HepG2 (cell line): ENCODE measurements around the gene RUNDC1. TPM values are rescaled to one million over a fixed set of nuclear protein-coding genes. Genes with fewer than 3 reads are reported as not detected.
A peak's percentile ranks its signal among the peaks of the same experiment; 100 is the strongest.

Source experiments
- AGO1 ChIP-seq: fragments of 200-400 bp; formaldehyde crosslinking; IDR thresholded peaks from 2 replicates; pipeline ENCODE4 v1.6.1; 2017; ENCODE audit warnings: mild to moderate bottlenecking, low read depth, low read length, moderate library complexity; ENCODE audit not compliant: poor library complexity, severe bottlenecking
- CEBPB ChIP-seq: IDR thresholded peaks from 2 replicates; pipeline ENCODE4 v1.6.1; 2011; ENCODE audit warnings: low read depth, low read length, improper control_type of control experiment, borderline replicate concordance
- FOSL2 ChIP-seq: sonication (generic); formaldehyde crosslinking; IDR thresholded peaks from 2 replicates; pipeline ENCODE4 v1.4.0; 2020; ENCODE audit warnings: missing genetic modification reagents
- GATAD1 ChIP-seq: IDR thresholded peaks from 2 replicates; pipeline ENCODE4 v1.6.1; 2016; ENCODE audit warnings: missing genetic modification reagents, missing compliant biosample characterization
- KDM4B ChIP-seq: sonication (generic); formaldehyde crosslinking; IDR thresholded peaks from 2 replicates; pipeline ENCODE4 v1.4.0; 2020; ENCODE audit warnings: missing genetic modification reagents
- LBX2 ChIP-seq: sonication (generic); formaldehyde crosslinking; IDR thresholded peaks from 2 replicates; pipeline ENCODE4 v1.5.0; 2020; ENCODE audit warnings: missing genetic modification reagents, mild to moderate bottlenecking, borderline replicate concordance
- MXD1 ChIP-seq: sonication (generic); formaldehyde crosslinking; IDR thresholded peaks from 2 replicates; pipeline ENCODE4 v1.4.0; 2020; ENCODE audit warnings: mild to moderate bottlenecking, missing genetic modification reagents
- NR2F6 ChIP-seq, 2 experiments: IDR thresholded peaks; 2 replicates each; pipeline ENCODE4 v1.6.1; 2016; ENCODE audit warnings: antibody characterized with exemption in 1 of 2, mild to moderate bottlenecking in 1 of 2
- SIN3B ChIP-seq: fragments of 150-350 bp; IDR thresholded peaks from 2 replicates; pipeline ENCODE4 v1.6.1; 2014; ENCODE audit warnings: low read length
- STAT6 ChIP-seq: sonication (generic); formaldehyde crosslinking; IDR thresholded peaks from 2 replicates; pipeline ENCODE4 v1.4.0; 2020; ENCODE audit warnings: missing genetic modification reagents, mild to moderate bottlenecking, borderline replicate concordance
- TFDP2 ChIP-seq: sonication (generic); formaldehyde crosslinking; IDR thresholded peaks from 2 replicates; pipeline ENCODE4 v1.4.0; 2020; ENCODE audit warnings: missing genetic modification reagents
- ZBTB39 ChIP-seq: sonication (generic); formaldehyde crosslinking; IDR thresholded peaks from 2 replicates; pipeline ENCODE4 v1.5.0; 2020; ENCODE audit warnings: missing genetic modification reagents
- ZKSCAN1 ChIP-seq: fragments of 150-350 bp; IDR thresholded peaks from 2 replicates; pipeline ENCODE4 v1.6.1; 2014; ENCODE audit warnings: low read length
- ZMYM2 ChIP-seq: sonication (generic); formaldehyde crosslinking; IDR thresholded peaks from 2 replicates; pipeline ENCODE4 v1.8.0; 2022; ENCODE audit warnings: mild to moderate bottlenecking, missing genetic modification reagents
- ZMYM3 ChIP-seq: sonication (generic); formaldehyde crosslinking; IDR thresholded peaks from 2 replicates; pipeline ENCODE4 v1.5.1; 2020; ENCODE audit warnings: mild to moderate bottlenecking, missing genetic modification reagents
- ZNF317 ChIP-seq: sonication (generic); formaldehyde crosslinking; IDR thresholded peaks from 2 replicates; pipeline ENCODE4 v1.5.0; 2020; ENCODE audit warnings: mild to moderate bottlenecking, missing genetic modification reagents
- ZNF431 ChIP-seq: sonication (generic); formaldehyde crosslinking; IDR thresholded peaks from 2 replicates; pipeline ENCODE4 v1.9.0; 2022; ENCODE audit warnings: missing genetic modification reagents, low read depth, mild to moderate bottlenecking, borderline replicate concordance
- ZNF740 ChIP-seq: sonication (generic); formaldehyde crosslinking; IDR thresholded peaks from 2 replicates; pipeline ENCODE4 v1.4.0; 2020; ENCODE audit warnings: missing genetic modification reagents
- ZNF746 ChIP-seq: sonication (generic); formaldehyde crosslinking; IDR thresholded peaks from 2 replicates; pipeline ENCODE4 v1.8.0; 2022; ENCODE audit warnings: mild to moderate bottlenecking, missing genetic modification reagents
- polyA plus RNA-seq, 8 experiments: library from polyadenylated mRNA; depleted of rRNA in 3 of 8; stranded (reverse) in 7 of 8; unstranded in 1 of 8; fragments of >200 nt; fragmentation: Illumina TruSeq in 4 of 8; extraction: Trizol in 4 of 8; gene quantifications; 2 replicates each; pipeline versions ENCODE4 v1.2.1 to v1.2.3, GENCODE V29; 2011 to 2016; ENCODE audit warnings: low read depth in 4 of 8, missing spikeins in 1 of 8, mixed read lengths in 1 of 8; ENCODE audit not compliant: insufficient read depth in 1 of 8
- total RNA-seq, 5 experiments: library from RNA; depleted of rRNA; stranded (reverse); fragments of >200 nt; fragmentation: Illumina TruSeq; extraction: Trizol; gene quantifications; 2 replicates each; pipeline ENCODE4 v1.2.3, GENCODE V29; 2016; ENCODE audit warnings: low read depth in 1 of 5

Gene RUNDC1
- total and polyA plus RNA-seq, 2 of the 13 experiments (the other 11 are each of a cell fraction or from before 2014, with no cell fraction given) = 10.3 to 11.4 TPM

- TF ChIP-seq ZBTB39 (CRISPR knock-in tag) (0 out of 2 replicates have a peak, but pooled peaks have one; percentile 49), ZNF431 (peak; percentile 81; the same call in 1 of the 2 replicates), AGO1 (peak; percentile 20), ZMYM2 (CRISPR knock-in tag) (0 out of 2 replicates have a peak, but pooled peaks have one; percentile 52), NR2F6 (IDR thresholded peaks at IDR 0.05) (no peak), NR2F6 (CRISPR knock-in tag; IDR thresholded peaks at IDR 0.05) (peak; percentile 63), ZKSCAN1 (no peak), ZNF317 (CRISPR knock-in tag) (0 out of 2 replicates have a peak, but pooled peaks have one; percentile 25), GATAD1 (peak; percentile 22), KDM4B (0 out of 2 replicates have a peak, but pooled peaks have one; percentile 19), CEBPB (peak; percentile 31; the same call in 1 of the 2 replicates), ZNF746 (CRISPR knock-in tag) (peak; percentile 51; the same call in 1 of the 2 replicates), SIN3B (0 out of 2 replicates have a peak, but pooled peaks have one; percentile 22), LBX2 (CRISPR knock-in tag) (peak; percentile 89), STAT6 (0 out of 2 replicates have a peak, but pooled peaks have one; percentile 57), MXD1 (CRISPR knock-in tag) (no peak), TFDP2 (CRISPR knock-in tag) (peak; percentile 12; the same call in 1 of the 2 replicates), ZMYM3 (CRISPR knock-in tag) (peak; percentile 7), FOSL2 (CRISPR knock-in tag) (peak; percentile 89), ZNF740 (CRISPR knock-in tag) (peak; percentile 93)
These were observed 40.7 kb downstream of the RUNDC1 start (continued) for GRCh38 chr17:43020789-43021740.
